Amniotic stem cell (primary cell): ENCODE data around the gene PATL2.
A peak's percentile ranks its signal among the peaks of the same experiment; 100 is the strongest.
"Not testable (repeated sequence)": the region's sequence is repeated elsewhere in the genome, so short reads cannot be mapped to it uniquely, and the experiment has no call there.

ENCODE experiments used
- DNase-seq: peaks from one replicate; lab custom pipeline; 2025; lab: John Stamatoyannopoulos, UW

PATL2 gene

DNA sequence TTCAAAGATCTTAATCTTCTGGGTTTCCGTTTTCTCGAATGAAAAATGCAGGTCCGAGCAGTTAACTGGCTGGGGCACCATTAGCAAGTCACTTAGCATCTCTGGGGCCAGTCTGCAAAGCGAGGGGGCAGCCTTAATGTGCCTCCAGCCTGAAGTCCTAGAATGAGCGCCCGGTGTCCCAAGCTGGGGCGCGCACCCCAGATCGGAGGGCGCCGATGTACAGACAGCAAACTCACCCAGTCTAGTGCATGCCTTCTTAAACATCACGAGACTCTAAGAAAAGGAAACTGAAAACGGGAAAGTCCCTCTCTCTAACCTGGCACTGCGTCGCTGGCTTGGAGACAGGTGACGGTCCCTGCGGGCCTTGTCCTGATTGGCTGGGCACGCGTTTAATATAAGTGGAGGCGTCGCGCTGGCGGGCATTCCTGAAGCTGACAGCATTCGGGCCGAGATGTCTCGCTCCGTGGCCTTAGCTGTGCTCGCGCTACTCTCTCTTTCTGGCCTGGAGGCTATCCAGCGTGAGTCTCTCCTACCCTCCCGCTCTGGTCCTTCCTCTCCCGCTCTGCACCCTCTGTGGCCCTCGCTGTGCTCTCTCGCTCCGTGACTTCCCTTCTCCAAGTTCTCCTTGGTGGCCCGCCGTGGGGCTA, at the start of gene PATL2, which contains the start of gene B2M:
Gene PATL2, minus strand, starts transcription at position 228 of the 647 bp plus-strand sequence. CDS start 34,833 bp downstream, outside the sequence.
Gene B2M, plus strand, starts transcription at position 422 of the 647 bp plus-strand sequence. Its CDS starts 30 bp downstream, at position 452.
- DNase-seq, result peak; percentile 92

DNA sequence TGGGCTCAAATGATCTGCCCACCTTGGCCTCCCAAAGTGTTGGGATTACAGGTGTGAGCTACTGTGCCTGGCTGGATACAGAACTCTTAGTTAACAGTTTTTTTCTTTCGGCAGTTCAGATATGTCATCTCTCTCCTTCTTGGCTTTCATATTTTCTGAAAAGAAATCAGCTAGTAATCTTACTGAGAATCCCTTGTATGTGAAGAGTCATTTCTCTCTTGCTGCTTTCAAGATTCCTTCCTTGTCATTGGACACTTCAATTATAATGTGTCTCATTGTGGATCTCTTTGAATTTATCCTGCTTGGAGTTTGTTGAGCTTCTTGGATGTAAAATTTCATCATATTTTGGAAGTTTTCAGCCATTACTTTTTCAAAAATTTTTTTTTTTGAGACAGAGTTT, 42.2 kb upstream of the PATL2 start:
- no peak for DNase-seq

DNA sequence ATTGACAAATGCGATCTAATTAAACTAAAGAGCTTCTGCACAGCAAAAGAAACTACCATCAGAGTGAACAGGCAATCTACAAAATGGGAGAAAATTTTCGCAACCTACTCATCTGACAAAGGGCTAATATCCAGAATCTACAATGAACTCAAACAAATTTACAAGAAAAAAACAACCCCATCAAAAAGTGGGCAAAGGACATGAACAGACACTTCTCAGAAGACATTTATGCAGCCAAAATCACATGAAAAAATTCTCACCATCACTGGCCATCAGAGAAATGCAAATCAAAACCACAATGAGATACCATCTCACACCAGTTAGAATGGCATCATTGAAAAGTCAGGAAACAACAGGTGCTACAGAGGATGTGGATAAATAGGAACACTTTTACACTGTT, 32.3 kb upstream of the PATL2 start:
- DNase-seq, result not testable (repeated sequence)

DNA sequence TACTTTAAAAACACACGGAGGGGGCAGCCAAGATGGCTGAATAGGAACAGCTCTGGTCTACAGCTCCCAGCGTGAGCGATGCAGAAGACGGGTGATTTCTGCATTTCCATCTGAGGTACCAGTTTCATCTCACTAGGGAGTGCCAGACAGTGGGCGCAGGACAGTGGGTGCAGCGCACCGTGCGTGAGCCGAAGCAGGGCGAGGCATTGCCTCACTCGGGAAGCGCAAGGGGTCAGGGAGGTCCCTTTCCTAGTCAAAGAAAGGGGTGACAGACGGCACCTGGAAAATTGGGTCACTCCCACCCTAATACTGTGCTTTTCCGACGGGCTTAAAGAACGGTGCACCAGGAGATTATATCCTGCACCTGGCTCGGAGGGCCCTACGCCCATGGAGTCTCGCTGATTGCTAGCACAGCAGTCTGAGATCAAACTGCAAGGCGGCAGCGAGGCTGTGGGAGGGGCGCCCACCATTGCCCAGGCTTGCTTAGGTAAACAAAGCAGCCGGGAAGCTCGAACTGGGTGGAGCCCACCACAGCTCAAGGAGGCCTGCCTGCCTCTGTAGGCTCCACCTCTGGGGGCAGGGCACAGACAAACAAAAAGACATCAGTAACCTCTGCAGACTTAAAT, 28.2 kb upstream of the PATL2 start:
- DNase-seq, result not testable (repeated sequence)

DNA sequence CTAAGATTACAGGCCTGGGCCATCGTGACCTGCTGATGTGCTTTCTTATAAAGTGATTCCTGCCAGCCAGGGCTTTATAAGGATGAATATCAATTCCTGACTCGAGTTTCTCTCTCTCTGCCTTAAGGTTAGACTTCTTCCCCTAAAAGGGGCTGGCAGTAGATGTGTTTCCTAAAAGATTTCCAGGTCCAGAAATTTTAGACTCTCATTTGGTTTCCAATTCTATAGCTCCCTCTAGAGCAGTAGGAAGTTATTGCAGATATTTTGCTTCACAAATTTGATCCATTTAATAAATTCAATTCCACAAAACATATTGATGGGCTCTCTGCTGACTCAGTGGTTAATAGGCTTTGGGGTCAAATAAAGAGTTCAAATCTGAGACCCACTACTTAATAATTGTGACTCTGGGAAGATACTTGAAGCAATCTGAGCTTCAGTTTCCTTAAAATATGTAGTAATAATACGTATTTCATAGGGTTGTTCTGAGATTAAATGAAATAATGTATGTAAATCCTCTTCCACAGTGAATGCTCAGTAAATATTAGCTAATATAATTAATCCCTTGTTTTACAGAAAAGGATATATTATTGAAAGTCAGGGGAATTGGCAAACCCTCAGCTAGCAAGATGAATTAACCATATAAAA, 27.3 kb upstream of the PATL2 start:
- peak; percentile 22 for DNase-seq

DNA sequence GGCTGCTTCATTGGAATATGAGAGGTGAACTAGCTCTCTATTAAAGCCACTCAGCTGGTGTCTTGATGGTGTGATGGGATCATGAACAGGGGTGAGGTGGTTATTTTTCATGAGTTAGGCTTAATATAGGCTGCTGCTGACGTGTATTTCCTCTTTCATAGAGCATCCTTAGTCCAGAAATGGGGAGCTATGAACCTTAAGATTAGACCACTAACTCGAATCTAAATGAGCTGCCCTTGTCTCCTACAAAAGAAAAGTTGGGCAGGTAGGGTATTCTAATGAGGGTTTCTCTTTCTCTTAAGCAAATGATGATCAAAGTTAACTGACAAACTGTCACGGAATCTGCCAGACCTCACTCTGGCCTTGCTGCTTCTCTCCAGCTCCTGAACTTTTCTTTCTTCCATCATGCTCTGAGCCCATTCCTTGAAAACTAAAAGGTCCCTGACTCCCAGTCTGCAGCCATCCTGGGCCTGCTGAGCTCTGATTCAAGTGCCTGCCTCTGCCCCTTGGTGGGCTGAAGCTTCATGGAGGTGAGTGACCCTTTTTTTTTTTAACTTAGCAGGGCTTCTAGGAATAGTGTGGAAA, 25.1 kb upstream of the PATL2 start, which contains the start of gene TRIM69:
Gene TRIM69, plus strand, starts transcription at position 348 of the 585 bp plus-strand sequence. Its CDS starts 177 bp downstream, at position 525.
- DNase-seq, result no peak

DNA sequence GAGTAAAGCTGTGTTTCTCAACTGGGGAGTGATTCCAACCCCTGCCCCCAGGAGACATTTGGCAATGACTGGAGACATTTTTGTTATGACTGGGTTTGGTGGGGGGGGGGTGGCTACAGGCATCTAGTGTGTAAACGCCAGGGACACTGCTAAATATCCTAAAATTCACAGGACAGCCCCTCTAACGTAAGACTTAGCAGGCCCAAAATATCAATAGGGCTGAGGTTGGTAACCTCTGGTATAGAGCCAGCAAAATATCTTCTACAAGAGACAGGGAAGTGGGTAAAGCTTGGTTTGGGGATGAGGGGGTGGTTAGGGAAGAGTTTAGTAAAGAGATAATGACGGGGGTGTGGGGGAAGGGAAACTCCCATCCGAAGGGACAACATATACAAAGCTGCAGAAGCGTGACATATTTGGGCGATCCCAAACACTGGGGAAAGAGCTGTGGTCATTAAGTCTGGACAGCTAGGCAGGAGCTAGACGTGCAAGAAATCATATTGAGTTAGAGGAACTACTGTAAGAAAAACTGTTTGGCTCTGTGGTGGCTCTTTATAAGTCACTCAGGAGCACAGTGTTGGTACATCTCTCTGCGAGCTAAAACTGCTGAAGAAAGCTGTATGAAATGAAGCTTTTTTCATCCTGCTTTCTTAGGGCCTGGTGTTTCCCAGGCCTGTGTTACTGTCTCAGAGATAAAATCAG, 24.5 kb upstream of the PATL2 start:
- no peak for DNase-seq

DNA sequence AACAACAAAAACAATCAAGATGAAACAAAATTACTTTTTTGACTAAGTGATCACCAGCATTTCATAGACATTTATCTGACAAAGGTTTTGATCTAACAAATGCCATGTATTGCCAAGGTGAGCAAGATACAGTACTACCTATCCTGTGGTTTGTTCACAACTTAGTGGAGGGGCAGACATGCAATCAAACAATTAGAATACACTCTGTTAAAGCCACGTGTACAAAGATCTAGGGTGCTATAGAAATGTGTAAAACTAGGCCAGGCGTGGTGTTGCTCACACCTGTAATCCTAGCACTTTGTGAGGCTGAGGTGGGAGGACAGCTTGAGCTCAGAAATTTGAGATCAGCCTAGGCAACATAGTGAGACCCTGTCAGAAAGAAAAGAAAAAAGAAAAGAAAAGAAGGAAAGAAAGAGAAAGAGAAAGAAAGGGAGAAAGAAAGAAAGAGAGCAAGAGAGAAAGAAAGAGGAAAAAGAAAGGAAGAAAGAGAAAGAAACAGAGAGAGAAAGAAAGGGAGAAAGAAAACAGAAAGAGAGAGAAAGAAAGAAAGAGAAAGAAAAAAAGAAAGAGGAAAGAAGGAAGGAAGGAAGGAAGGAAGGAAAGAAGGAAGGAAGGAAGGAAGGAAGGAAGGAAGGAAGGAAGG, 23.8 kb upstream of the PATL2 start:
- no peak for DNase-seq

DNA sequence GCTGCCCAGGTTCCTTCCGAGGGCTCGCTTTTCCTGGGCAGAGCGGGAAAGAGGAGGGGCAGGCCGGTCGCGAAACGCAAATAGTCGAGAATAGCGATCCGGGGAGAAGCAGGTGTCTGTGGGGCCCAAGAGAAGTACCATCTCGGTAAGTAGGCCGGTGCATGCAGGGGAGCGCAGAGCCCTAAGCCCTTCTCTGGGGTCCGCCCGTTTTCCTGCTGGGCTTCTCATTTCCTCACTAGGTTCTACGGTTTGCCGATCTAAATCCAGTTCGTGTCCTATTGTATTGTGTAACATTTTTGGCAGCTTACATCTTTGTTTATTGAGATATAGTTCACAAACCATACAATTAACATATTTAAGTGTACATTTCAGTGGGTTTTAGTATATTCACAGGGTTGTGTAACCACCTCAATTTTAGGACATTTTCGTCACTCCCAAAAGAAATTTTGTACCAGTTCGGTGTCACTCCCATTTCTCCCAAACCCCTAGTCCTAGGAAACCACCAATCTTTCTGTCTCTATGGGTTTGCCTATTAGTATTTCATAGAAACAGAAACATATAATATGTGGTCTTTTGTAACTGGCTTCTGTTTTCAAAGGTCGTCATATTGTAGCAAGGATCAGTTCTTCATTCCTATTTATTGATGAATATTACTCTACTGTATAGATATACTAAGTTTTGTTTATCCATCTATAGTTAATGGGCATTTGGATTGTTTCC, 18.4 kb upstream of the PATL2 start:
- DNase-seq, result no peak

DNA sequence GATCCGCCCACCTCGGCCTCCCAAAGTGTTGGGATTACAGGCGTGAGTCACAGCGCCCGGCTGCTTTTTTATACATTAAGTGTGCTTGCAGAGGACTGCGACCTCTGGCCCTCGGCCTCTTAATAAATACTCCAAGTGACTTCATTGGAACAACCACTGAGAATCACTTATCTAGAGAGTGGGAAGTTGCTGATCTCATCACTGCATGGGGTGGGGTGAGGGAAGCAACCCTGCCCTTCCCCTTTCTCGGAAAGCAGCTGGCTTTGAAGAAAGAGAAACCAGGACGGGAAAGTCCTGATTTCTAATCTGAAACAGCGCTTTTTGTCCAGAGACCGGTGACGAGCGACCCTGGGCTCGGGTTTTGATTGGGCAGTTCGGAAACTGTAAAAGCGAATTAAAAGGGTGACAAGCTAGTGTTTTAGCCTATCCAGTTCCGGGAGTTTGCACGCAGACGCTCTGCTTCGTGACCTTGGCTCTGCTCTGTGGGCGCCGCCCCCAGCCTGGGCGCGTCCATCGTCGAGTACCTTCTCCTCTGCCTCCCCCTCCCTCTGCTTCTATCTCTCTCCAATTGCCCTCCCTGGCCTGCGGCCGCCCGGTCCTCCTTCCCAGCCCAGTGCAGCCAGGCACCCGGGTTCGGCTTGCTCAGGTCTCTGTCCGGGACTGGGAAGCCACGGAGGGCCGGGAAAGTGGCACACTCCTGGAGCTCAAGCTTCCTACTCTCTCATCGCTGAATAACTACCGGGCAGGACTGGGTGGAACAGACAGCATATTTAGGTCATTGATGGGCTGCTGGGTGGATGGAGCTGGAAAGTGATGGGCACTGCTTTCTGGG, 17.7 kb upstream of the PATL2 start:
- peak; percentile 95 for DNase-seq

DNA sequence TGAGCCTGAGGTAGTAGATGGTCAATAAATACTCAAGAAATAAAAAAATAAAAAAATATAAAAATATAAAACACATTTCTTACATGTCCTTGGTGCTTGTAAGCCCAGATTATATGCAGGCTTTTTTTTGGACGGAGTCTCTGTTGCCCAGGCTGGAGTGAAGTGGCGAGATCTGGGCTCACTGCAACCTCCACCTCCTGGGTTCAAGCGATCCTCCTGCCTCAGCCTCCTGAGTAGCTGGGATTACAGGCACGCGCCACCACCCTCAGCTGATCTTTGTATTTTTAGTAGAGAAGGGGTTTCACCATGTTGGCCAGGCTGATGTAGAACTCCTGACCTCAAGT, 17.1 kb upstream of the PATL2 start:
- not testable (repeated sequence) for DNase-seq

DNA sequence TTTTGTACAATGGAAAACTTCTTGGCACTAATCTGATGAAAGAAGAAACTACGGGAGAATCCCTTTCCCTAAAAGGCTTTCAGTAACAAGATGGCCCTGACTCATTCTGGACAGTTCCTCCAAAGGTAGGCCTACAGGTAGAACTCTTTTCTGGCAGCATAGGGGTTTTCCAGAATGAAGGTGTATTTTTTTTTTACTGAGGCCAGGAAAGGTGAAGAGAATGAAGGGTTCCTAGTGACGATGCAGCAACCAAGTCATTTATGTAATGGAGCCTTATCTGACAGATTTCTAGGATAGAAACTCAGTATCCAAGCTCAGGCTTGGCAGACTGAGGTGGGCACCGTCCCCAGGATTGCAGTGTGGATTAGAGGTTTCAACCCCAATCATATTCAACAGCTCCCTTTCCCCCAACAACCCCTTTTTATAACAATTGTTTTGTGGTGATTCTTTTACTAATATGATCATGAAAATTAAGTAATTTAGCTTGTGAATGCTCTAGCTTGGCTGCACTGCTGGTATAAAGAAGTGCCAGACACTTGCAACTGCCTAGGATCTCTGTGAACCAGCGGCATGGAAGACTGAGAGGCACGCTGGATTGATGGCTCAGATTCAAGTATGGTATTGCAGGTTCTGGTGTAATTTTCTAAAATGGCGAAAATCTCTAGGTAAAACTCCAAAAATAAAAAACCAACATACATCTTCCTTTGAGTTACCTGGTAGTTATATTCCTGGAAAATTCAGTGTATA, 16.5 kb upstream of the PATL2 start:
- DNase-seq, result no peak

DNA sequence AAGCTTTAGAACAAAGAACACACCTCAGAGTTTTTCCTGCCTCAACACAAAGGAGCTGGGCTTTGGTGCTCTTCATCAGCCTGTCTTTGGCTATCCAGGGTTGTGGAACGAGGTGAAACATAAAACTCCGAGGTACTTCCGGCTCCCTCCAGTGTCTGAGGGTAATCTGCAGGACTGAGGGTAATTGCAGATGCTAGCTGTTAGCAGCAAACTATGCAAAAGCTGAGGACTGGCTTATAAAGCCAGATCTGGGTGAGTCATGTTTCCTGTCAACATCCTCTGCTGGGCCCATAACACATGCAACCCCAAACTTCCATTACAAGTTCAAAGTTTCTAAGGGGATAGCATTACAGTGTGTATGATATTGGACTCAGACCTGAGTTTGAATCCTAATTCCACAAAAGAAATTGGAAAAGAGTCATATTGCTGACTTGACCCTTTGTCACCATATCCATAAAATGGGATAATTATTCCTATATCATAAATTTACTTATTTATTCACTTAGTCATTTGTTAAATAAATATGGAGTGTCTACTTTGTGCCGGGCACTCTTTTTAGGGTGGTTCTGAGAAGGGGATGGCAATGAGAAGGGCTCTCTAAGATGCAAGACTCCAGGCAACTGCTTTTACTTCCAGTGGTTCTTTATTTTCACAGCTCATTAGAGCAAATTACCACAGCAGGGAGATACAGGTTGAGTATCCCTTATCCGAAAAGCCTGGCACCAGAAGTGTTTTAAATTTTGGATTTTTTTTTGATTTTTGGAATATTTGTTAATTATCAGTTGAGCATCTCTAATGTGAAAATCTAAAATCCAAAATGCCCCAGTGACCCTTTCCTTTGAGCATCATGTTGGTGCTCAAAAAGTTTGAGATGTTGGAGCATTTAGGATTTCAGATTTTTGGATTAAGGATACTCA, 15.7 kb upstream of the PATL2 start:
- peak; percentile 67 for DNase-seq

DNA sequence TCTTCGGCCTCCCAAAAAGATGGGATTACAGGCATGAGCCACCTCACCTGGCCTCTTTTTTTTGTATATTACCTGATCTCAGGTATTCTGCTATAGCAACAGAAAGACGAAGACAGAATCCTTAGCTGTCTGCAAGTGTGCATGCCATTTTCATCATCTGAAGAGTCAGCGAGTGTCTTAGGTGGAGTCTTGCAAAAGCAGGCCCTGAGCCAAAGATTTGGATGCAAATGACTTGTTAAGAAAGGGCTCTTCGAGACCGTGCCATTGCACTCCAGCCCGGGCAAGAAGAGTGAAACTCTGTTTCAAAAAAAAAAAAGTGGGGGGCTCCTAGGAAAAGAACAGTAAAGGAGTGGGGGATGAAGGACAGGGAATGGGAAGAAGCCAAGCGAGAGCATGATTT, 15.0 kb upstream of the PATL2 start:
- DNase-seq, result no peak

DNA sequence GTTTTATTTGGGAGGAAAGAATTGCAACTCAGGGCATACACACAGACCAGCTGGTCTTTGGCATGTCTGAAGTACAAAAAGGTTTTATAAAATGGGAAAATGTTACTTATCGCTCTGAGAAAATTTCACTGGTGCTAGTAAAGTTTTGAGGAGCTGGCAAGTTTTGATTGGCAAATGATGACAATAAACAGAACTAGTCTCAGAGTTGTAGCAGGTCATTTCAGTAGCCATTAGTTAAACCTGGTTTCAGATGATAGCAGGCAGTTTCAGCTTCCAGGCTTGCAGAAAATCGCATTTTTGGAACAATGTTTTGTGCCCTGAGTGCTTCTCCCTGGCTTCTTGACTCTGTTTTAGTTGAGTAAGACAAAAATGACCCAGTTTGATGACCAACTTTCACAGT, 10.9 kb upstream of the PATL2 start:
- DNase-seq, result no peak

DNA sequence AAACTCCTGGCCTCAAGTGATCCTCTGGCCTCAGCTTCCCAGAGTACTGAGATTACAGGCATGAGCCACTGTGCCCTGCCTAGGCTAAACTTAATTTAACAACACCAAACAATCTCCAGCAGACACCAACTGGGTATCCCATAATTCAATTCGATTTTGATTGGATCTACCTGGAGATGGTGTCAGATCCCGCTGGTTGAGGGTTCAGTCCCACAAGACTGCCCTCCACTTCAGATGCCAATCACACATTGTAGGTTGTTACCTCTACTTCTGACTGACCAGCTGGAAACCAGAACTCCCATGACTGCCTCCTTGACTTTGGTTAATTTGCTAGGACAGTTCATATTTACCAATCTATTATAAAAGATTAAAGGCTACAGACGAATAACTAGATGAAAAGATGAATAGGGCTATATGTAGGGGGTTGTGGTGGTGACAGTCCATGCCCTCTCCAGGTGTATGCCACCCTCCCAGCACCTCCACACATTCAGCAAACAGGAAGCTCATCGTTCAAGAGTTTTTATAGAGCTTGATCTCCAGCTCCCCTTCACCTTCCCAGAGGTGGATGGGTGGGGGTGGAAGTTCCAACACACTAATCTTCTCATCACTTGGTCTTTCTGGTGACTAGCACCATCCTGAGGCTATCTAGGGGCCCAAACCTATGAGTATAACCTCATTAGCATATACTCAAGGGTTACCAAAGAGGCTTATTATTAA, 9.5 kb upstream of the PATL2 start:
- DNase-seq, result no peak

DNA sequence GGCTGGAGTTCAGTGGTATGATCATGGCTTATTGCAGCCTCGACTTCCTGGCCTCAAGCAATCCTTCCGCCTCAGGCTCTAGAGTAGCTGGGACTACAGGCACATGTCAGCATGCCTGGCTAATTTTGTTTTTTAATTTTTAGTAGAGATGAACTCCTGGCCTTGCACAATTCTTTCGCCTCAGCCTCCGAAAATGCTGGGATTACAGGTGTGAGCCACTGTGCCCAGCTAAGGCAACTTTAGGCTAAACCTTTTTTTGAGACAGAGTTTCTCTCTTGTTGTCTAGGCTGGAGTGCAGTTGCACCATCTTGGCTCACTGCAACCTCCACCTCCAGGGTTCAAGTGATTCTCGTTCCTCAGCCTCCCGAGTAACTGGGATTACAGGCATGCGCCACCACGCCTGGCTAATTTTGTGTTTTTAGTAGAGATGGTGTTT, 8.9 kb upstream of the PATL2 start:
- DNase-seq, result not testable (repeated sequence)
